ENCODE data around the gene USP20. TPM values are rescaled to one million over a fixed set of nuclear protein-coding genes. Genes with fewer than 3 reads are reported as not detected.

The USP20 gene
- total RNA-seq, 6 experiments from 2014 or later, result 24.1 to 35.4 (median 26.2) TPM

DNA sequence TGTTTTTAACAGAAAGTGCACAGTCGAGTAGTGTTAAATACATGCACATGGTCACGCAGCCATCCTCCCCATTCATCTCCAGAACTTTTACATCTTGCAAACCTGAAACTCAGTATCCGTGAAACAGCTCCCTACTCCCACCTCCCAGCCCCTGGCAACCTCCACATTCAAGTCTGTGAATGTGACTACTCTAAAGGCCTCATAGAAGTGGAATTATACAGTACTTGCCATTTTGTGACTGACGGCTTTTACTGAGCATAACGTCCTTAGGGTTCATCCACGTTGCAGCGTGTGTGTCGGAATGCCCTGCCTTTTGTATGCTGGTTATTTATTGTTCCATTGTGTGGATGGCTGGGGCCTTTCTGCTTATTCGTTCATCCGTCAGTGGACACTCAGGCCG, 35.8 kb downstream of the USP20 start:
- Mint-ChIP-seq H3K4me1 (ENCODE audit: low read depth) (no peaks in the 10 kb centered on the region), H3K4me3 (no peak overlapping the region), H3K27ac (no peak overlapping the region), H3K9me3 (no peaks in the 10 kb centered on the region), H3K36me3 (ENCODE audit: low read depth) (peaks cover 12% of the 10 kb centered on the region; the same call in 1 of the 2 replicates), H3K27me3 (ENCODE audit: insufficient read depth) (no peaks in the 10 kb centered on the region; the same call in 1 of the 2 replicates)
- TF ChIP-seq, protein P1, sequence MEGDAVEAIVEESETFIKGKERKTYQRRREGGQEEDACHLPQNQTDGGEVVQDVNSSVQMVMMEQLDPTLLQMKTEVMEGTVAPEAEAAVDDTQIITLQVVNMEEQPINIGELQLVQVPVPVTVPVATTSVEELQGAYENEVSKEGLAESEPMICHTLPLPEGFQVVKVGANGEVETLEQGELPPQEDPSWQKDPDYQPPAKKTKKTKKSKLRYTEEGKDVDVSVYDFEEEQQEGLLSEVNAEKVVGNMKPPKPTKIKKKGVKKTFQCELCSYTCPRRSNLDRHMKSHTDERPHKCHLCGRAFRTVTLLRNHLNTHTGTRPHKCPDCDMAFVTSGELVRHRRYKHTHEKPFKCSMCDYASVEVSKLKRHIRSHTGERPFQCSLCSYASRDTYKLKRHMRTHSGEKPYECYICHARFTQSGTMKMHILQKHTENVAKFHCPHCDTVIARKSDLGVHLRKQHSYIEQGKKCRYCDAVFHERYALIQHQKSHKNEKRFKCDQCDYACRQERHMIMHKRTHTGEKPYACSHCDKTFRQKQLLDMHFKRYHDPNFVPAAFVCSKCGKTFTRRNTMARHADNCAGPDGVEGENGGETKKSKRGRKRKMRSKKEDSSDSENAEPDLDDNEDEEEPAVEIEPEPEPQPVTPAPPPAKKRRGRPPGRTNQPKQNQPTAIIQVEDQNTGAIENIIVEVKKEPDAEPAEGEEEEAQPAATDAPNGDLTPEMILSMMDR (IDR thresholded peaks at IDR 0.05), result no peak
- no peak for DNase-seq

DNA sequence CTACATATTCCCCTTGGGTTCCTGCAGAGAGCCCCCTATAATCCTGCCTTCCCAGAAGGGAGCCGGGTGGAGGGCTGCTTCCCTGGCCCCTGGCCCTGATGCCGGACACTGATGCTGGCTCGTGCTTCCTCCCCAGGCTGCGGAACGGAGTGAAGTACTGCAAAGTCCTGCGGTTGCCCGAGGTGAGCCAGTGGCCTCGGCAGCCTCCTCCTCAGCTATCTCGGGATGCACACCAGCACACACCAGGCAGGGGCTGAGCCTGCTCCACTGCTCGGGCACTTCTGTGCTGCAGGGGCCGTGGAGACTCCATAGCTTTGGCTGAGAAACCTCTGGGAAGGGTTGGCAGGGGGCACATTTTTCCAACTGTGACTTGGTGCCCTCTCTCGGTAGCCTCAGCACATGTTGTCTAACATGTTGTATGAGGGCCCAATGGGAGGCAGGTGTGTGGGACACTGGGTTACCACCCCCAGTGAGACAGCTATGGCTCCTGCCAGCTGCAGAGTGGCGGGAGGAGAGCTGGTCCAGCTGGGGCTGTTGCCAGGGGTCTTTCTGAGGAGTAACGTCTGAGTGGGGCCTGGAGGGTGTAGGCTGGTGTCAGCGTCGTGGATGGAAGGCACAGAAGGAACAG, 38.4 kb downstream of the USP20 start:
- H3K9me3 Mint-ChIP-seq, result no peaks in the 10 kb centered on the region
- TF ChIP-seq, protein P1 (IDR thresholded peaks at IDR 0.05), result no peak

DNA sequence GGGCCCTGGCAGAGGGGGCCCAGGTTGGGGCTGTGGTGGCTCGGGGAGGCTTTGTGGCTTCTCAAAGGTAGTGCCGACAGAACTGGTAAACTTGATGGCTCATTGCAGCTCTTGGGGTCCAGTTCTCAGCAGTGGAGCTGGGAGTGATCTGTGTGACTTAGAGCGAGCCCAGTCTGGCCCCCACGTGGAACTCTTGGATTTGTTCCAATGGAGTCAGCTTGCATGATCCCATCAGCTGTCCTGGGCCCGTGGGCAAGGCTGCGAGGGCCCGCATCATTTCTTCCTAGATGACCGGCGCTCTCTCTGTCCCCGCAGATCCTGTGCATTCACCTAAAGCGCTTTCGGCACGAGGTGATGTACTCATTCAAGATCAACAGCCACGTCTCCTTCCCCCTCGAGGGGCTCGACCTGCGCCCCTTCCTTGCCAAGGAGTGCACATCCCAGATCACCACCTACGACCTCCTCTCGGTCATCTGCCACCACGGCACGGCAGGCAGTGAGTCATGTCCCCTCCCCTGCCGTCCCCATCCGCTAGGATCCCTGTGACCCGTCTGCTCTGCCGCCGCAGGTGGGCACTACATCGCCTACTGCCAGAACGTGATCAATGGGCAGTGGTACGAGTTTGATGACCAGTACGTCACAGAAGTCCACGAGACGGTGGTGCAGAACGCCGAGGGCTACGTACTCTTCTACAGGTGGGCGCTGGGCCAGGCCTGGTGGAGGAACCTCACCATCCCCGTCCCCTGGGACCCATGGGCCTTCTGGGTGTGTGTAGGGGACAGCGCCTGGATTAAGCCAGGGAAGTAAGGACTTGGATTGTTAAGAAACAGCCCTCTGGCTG, 39.2 kb downstream of the USP20 start:
- no peak overlapping the region for H3K27ac Mint-ChIP-seq
- peaks cover 10% of the 10 kb centered on the region; the same call in 1 of the 2 replicates for H3K36me3 Mint-ChIP-seq (ENCODE audit: low read depth)
- TF ChIP-seq, protein P1 (IDR thresholded peaks at IDR 0.05), result no peak
- H3K4me1 Mint-ChIP-seq (ENCODE audit: low read depth), result no peaks in the 10 kb centered on the region
- no peaks in the 10 kb centered on the region; the same call in 1 of the 2 replicates for H3K27me3 Mint-ChIP-seq (ENCODE audit: insufficient read depth)
- H3K4me3 Mint-ChIP-seq, result no peak overlapping the region
- no peak for DNase-seq
- H3K9me3 Mint-ChIP-seq, result no peaks in the 10 kb centered on the region

More for the DNA sequence above, 38.4 kb downstream of the USP20 start:
- DNase-seq, result no peak
- no peak overlapping the region for H3K27ac Mint-ChIP-seq
- no peak overlapping the region for H3K4me3 Mint-ChIP-seq
- H3K27me3 Mint-ChIP-seq (ENCODE audit: insufficient read depth), result no peaks in the 10 kb centered on the region; the same call in 1 of the 2 replicates
- H3K36me3 Mint-ChIP-seq (ENCODE audit: low read depth), result peaks cover 10% of the 10 kb centered on the region; the same call in 1 of the 2 replicates
- no peaks in the 10 kb centered on the region for H3K4me1 Mint-ChIP-seq (ENCODE audit: low read depth)

DNA sequence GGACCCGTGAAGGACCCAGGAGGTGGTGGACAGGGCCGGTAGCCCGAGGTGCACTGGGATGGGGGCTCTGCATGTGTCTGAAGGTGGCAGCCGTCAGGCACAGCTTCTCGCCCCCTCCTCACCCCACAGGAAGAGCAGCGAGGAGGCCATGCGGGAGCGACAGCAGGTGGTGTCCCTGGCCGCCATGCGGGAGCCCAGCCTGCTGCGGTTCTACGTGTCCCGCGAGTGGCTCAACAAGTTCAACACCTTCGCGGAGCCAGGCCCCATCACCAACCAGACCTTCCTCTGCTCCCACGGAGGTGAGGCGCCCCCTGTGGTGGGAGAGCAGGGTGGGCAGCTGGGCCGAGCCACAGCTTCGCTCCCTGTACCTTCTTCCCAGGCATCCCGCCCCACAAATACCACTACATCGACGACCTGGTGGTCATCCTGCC, 39.9 kb downstream of the USP20 start:
- no peak overlapping the region for H3K27ac Mint-ChIP-seq
- no peaks in the 10 kb centered on the region for H3K9me3 Mint-ChIP-seq
- TF ChIP-seq, protein P1 (IDR thresholded peaks at IDR 0.05), result peak; percentile 59
- H3K4me3 Mint-ChIP-seq, result no peak overlapping the region
- no peak for DNase-seq
- H3K4me1 Mint-ChIP-seq (ENCODE audit: low read depth), result no peaks in the 10 kb centered on the region
- peaks cover 10% of the 10 kb centered on the region; the same call in 1 of the 2 replicates for H3K36me3 Mint-ChIP-seq (ENCODE audit: low read depth)
- no peaks in the 10 kb centered on the region; the same call in 1 of the 2 replicates for H3K27me3 Mint-ChIP-seq (ENCODE audit: insufficient read depth)

DNA sequence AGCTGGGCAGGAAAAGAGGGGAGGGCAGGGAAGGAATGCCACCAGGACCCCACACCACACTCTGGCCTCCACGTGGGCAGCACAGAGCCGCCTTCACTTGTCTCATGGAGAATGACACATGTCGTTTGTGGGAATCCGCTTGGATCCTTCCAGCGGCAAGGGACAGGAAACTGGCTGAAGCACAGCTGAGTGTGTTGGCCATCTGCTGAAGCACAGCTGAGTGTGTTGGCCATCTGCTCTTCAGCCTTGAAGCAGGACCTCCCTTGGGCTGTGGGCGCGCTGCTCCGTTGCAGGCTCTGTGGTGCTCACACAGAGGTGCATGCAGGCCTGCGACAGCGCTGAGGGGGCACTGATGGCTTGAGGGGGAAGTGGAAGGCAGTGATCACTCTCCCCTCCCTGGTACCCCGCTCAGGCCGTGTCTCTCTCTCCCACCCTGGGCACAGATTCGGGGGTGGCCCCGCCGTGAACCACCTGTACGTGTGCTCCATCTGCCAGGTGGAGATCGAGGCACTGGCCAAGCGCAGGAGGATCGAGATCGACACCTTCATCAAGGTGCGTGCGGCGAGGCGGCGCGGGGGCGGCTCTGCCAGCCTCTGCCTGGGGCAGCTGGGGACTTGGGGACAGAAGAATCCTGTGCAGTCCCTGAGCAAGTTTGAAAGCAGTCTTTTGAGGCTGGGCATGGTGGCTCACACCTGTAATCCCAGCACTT, 40.6 kb downstream of the USP20 start:
- H3K4me3 Mint-ChIP-seq, result no peak overlapping the region
- H3K36me3 Mint-ChIP-seq (ENCODE audit: low read depth), result peaks cover 10% of the 10 kb centered on the region; the same call in 1 of the 2 replicates
- H3K27ac Mint-ChIP-seq, result no peak overlapping the region
- TF ChIP-seq, protein P1 (IDR thresholded peaks at IDR 0.05), result peak; percentile 11; the same call in 1 of the 2 replicates
- H3K4me1 Mint-ChIP-seq (ENCODE audit: low read depth), result no peaks in the 10 kb centered on the region
- no peaks in the 10 kb centered on the region; the same call in 1 of the 2 replicates for H3K27me3 Mint-ChIP-seq (ENCODE audit: insufficient read depth)
- no peaks in the 10 kb centered on the region for H3K9me3 Mint-ChIP-seq
- DNase-seq, result no peak

All from HFFc6 (cell line).